Liver (tissue), 3 donors: ENCODE results near the gene ACAD9.

ENCODE experiments used
- ATF3 ChIP-seq: IDR thresholded peaks from 2 replicates; pipeline ENCODE4 v1.6.1; 2016; ENCODE audit warnings: antibody characterized with exemption
- GABPA ChIP-seq, 2 donors: IDR thresholded peaks in 1 of 2; conservative IDR thresholded peaks in 1 of 2; 2 replicates each; pipeline ENCODE4 v1.6.1; 2016; ENCODE audit warnings: antibody characterized with exemption in 2 of 2, mild to moderate bottlenecking in 1 of 2, moderate library complexity in 1 of 2
- SP1 ChIP-seq: IDR thresholded peaks from 2 replicates; pipeline ENCODE4 v1.6.1; 2018; ENCODE audit warnings: antibody characterized with exemption, mild to moderate bottlenecking
- TAF1 ChIP-seq: conservative IDR thresholded peaks from 2 replicates; pipeline ENCODE4 v1.6.1; 2016; ENCODE audit warnings: antibody characterized with exemption, mild to moderate bottlenecking
- YY1 ChIP-seq: IDR thresholded peaks from 2 replicates; pipeline ENCODE4 v1.6.1; 2016; ENCODE audit warnings: antibody characterized with exemption, mild to moderate bottlenecking
- TF ChIP-seq, protein P1 (sequence below): fragments of 150-350 bp; IDR thresholded peaks from 2 replicates; pipeline ENCODE4 v1.5.1; 2017; ENCODE audit warnings: improper control_type of control experiment, low read depth, low read length; ENCODE audit not compliant: missing input control
- TF ChIP-seq, protein P2 (sequence below): IDR thresholded peaks from 2 replicates; pipeline ENCODE4 v1.6.1; 2016; ENCODE audit warnings: antibody characterized with exemption
- TF ChIP-seq, protein P3 (sequence below): IDR thresholded peaks from 2 replicates; pipeline ENCODE4 v1.6.1; 2016; ENCODE audit warnings: antibody characterized with exemption, mild to moderate bottlenecking
- donor health status: healthy.
- donor health status: healthy.

GRCh38 chr3:128895843-128896697 is 16.6 kb downstream of the ACAD9 start:
- TF ChIP-seq, protein P1, sequence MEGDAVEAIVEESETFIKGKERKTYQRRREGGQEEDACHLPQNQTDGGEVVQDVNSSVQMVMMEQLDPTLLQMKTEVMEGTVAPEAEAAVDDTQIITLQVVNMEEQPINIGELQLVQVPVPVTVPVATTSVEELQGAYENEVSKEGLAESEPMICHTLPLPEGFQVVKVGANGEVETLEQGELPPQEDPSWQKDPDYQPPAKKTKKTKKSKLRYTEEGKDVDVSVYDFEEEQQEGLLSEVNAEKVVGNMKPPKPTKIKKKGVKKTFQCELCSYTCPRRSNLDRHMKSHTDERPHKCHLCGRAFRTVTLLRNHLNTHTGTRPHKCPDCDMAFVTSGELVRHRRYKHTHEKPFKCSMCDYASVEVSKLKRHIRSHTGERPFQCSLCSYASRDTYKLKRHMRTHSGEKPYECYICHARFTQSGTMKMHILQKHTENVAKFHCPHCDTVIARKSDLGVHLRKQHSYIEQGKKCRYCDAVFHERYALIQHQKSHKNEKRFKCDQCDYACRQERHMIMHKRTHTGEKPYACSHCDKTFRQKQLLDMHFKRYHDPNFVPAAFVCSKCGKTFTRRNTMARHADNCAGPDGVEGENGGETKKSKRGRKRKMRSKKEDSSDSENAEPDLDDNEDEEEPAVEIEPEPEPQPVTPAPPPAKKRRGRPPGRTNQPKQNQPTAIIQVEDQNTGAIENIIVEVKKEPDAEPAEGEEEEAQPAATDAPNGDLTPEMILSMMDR, result no peak
- TF ChIP-seq ATF3 (no peak), YY1 (no peak), GABPA (IDR thresholded peaks at IDR 0.05 in 1 of 2, conservative IDR thresholded peaks at IDR 0.05 in 1 of 2) (no peak), SP1 (no peak), TAF1 (no peak)
- TF ChIP-seq, protein P2, sequence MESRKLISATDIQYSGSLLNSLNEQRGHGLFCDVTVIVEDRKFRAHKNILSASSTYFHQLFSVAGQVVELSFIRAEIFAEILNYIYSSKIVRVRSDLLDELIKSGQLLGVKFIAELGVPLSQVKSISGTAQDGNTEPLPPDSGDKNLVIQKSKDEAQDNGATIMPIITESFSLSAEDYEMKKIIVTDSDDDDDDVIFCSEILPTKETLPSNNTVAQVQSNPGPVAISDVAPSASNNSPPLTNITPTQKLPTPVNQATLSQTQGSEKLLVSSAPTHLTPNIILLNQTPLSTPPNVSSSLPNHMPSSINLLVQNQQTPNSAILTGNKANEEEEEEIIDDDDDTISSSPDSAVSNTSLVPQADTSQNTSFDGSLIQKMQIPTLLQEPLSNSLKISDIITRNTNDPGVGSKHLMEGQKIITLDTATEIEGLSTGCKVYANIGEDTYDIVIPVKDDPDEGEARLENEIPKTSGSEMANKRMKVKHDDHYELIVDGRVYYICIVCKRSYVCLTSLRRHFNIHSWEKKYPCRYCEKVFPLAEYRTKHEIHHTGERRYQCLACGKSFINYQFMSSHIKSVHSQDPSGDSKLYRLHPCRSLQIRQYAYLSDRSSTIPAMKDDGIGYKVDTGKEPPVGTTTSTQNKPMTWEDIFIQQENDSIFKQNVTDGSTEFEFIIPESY, result no peak
- TF ChIP-seq, protein P3, sequence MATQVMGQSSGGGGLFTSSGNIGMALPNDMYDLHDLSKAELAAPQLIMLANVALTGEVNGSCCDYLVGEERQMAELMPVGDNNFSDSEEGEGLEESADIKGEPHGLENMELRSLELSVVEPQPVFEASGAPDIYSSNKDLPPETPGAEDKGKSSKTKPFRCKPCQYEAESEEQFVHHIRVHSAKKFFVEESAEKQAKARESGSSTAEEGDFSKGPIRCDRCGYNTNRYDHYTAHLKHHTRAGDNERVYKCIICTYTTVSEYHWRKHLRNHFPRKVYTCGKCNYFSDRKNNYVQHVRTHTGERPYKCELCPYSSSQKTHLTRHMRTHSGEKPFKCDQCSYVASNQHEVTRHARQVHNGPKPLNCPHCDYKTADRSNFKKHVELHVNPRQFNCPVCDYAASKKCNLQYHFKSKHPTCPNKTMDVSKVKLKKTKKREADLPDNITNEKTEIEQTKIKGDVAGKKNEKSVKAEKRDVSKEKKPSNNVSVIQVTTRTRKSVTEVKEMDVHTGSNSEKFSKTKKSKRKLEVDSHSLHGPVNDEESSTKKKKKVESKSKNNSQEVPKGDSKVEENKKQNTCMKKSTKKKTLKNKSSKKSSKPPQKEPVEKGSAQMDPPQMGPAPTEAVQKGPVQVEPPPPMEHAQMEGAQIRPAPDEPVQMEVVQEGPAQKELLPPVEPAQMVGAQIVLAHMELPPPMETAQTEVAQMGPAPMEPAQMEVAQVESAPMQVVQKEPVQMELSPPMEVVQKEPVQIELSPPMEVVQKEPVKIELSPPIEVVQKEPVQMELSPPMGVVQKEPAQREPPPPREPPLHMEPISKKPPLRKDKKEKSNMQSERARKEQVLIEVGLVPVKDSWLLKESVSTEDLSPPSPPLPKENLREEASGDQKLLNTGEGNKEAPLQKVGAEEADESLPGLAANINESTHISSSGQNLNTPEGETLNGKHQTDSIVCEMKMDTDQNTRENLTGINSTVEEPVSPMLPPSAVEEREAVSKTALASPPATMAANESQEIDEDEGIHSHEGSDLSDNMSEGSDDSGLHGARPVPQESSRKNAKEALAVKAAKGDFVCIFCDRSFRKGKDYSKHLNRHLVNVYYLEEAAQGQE, result no peak
